K562 (cell line): ENCODE data around the gene CD101. TPM values are rescaled to one million over a fixed set of nuclear protein-coding genes. Genes with fewer than 3 reads are reported as not detected.

Experiments
- ATAC-seq: fragments of 200-7000 bp; cut with Tn5 transposase; 3 replicates; pipeline ENCODE4 v1.9.1; 2020; ENCODE audit warnings: moderate library complexity
- BruUV-seq: library from RNA; stranded (reverse); fragments of 400-500 nt; replicated peaks from 2 replicates; lab custom pipeline; 2021; lab: Mats Ljungman, UMichigan
- CTCF ChIA-PET: fragments of 300-600 bp; formaldehyde crosslinking; extraction: SDS; loops from one replicate; lab custom pipeline; 2021; ENCODE audit warnings: low intra/inter-chr PET ratio; lab: Yijun Ruan, JAX
- POLR2A ChIA-PET: fragments of 300-600, 350-650 bp; sonication (Branson Sonifier 250); formaldehyde crosslinking; extraction: SDS; loops from one replicate; lab custom pipeline; 2021; ENCODE audit warnings: antibody characterized with exemption, inconsistent platforms; lab: Yijun Ruan, JAX
- DNase-seq, 4 experiments: peaks; one replicate each; pipeline versions ENCODE4 v3.0.0 to v3.0.0-alpha.2; 2011 to 2018; ENCODE audit warnings: low spot score in 3 of 4, mixed read lengths in 3 of 4; ENCODE audit errors: extremely low read depth in 1 of 4
- FAIRE-seq: peaks from 2 replicates; lab custom pipeline; 2011; peaks lifted over from hg19 to GRCh38; lab: Jason Lieb, UNC
- H2AFZ ChIP-seq: 2 replicates; pipeline ENCODE4 v1.6.0; 2011; ENCODE audit warnings: low read depth, low read length, control low read depth, inconsistent platforms
- H3K27ac ChIP-seq: fragments of 200-600 bp; 3 replicates; pipeline ENCODE4 v1.8.0; 2011; ENCODE audit warnings: low read depth, mild to moderate bottlenecking, control low read depth, inconsistent platforms, low read length, moderate library complexity, mixed read lengths; ENCODE audit errors: extremely low read depth
- H3K27me3 ChIP-seq, 2 experiments: fragments of 300-600 bp in 1 of 2; 2 replicates in 1 of 2; 3 replicates in 1 of 2; pipeline versions ENCODE4 v1.6.0 to v1.8.0; 2011; ENCODE audit warnings: inconsistent platforms in 2 of 2, low read length in 2 of 2, mild to moderate bottlenecking in 1 of 2, mixed read lengths in 1 of 2, moderate library complexity in 1 of 2; ENCODE audit not compliant: control insufficient read depth in 2 of 2, insufficient read depth in 2 of 2
- H3K36me3 ChIP-seq: fragments of 300-600 bp; 3 replicates; pipeline ENCODE4 v1.8.0; 2011; ENCODE audit warnings: mild to moderate bottlenecking, low read length, inconsistent platforms; ENCODE audit not compliant: control insufficient read depth, insufficient read depth
- H3K4me1 ChIP-seq, 2 experiments: fragments of 200-600 bp in 1 of 2; replicated peaks in 1 of 2; 2 replicates in 1 of 2; 3 replicates in 1 of 2; pipeline versions ENCODE4 v1.5.1 to v1.8.0; 2011; ENCODE audit warnings: inconsistent platforms in 2 of 2, low read length in 2 of 2, mild to moderate bottlenecking in 1 of 2, mixed read lengths in 1 of 2, moderate library complexity in 1 of 2; ENCODE audit not compliant: control insufficient read depth in 2 of 2, insufficient read depth in 2 of 2
- H3K4me2 ChIP-seq: 2 replicates; pipeline ENCODE4 v1.6.1; 2011; ENCODE audit warnings: low read length, control low read depth, inconsistent platforms, mixed read lengths; ENCODE audit not compliant: insufficient read depth
- H3K4me3 ChIP-seq: fragments of 200-600 bp; sonication (generic), shearing (Covaris generic); 2 replicates; pipeline ENCODE4 v1.5.1; 2016; ENCODE audit warnings: control low read depth, inconsistent platforms
- H3K79me2 ChIP-seq: fragments of 200-600 bp; 3 replicates; pipeline ENCODE4 v1.8.0; 2011; ENCODE audit warnings: low read length, inconsistent platforms; ENCODE audit not compliant: control insufficient read depth, insufficient read depth
- H3K9ac ChIP-seq, 2 experiments: 2 replicates each; pipeline versions ENCODE4 v1.6.0 to v1.6.1; 2011; ENCODE audit warnings: low read depth in 2 of 2, low read length in 2 of 2, control low read depth in 1 of 2, inconsistent platforms in 1 of 2, mild to moderate bottlenecking in 1 of 2, mixed read lengths in 1 of 2; ENCODE audit not compliant: insufficient read depth in 1 of 2
- H3K9me1 ChIP-seq: one replicate; pipeline ENCODE4 v1.6.0; 2011; ENCODE audit warnings: inconsistent platforms, mild to moderate bottlenecking, low read length, moderate library complexity; ENCODE audit not compliant: control insufficient read depth, insufficient read depth
- H3K9me3 ChIP-seq: replicated peaks from 2 replicates; pipeline ENCODE4 v1.5.1; 2011; ENCODE audit warnings: low read depth, low read length, inconsistent platforms; ENCODE audit not compliant: control insufficient read depth, insufficient read depth
- H4K20me1 ChIP-seq: replicated peaks from 2 replicates; pipeline ENCODE4 v1.6.1; 2011; ENCODE audit warnings: low read length, inconsistent platforms, mixed read lengths; ENCODE audit not compliant: control insufficient read depth, insufficient read depth
- C11orf30 ChIP-seq: fragments of 450-650 bp; IDR thresholded peaks from 2 replicates; pipeline ENCODE4 v1.6.1; 2016; ENCODE audit warnings: low read depth, mild to moderate bottlenecking
- EZH2 ChIP-seq: IDR thresholded peaks from 2 replicates; pipeline ENCODE4 v1.6.1; 2012; ENCODE audit warnings: low read depth, mild to moderate bottlenecking, inconsistent platforms, low read length, borderline replicate concordance
- NFYB ChIP-seq: IDR thresholded peaks from 2 replicates; pipeline ENCODE4 v1.6.1; 2011; ENCODE audit warnings: mild to moderate bottlenecking, moderate library complexity; ENCODE audit not compliant: insufficient read length; ENCODE audit errors: extremely low read depth
- NRF1 ChIP-seq, 2 experiments: fragments of 450-650 bp; IDR thresholded peaks in 1 of 2; conservative IDR thresholded peaks in 1 of 2; 2 replicates each; pipeline ENCODE4 v1.6.1; 2014; ENCODE audit warnings: mild to moderate bottlenecking in 2 of 2
- UBTF ChIP-seq, 2 experiments: IDR thresholded peaks; 2 replicates each; pipeline ENCODE4 v1.6.1; 2012; ENCODE audit warnings: improper control_type of control experiment in 2 of 2, low read depth in 2 of 2, low read length in 2 of 2, borderline replicate concordance in 1 of 2
- ZBTB40 ChIP-seq, 2 experiments: fragments of 450-650 bp in 1 of 2; sonication (generic) in 1 of 2; formaldehyde crosslinking in 1 of 2; IDR thresholded peaks; 2 replicates each; pipeline versions ENCODE4 v1.7.1 to v1.9.0; 2016 to 2022; ENCODE audit warnings: inconsistent platforms in 1 of 2, mild to moderate bottlenecking in 1 of 2, missing genetic modification reagents in 1 of 2
- ZHX1 ChIP-seq: fragments of 150-350 bp; conservative IDR thresholded peaks from 2 replicates; pipeline ENCODE4 v1.6.1; 2014; ENCODE audit warnings: low read length
- WGBS: fragments of 100-300 bp; shearing (Covaris generic); methylation state at CpG from one replicate; pipeline ENCODE4 v1.1.6; 2016; ENCODE audit warnings: low coverage, mixed read lengths; ENCODE audit not compliant: insufficient coverage; ENCODE audit errors: missing lambda C conversion rate; 5-methylcytosine and 5-hydroxymethylcytosine counted together
- in situ Hi-C: fragments of 300-500 bp; cut with MboI; formaldehyde crosslinking; loops from 4 replicates; pipeline ENCODE4 v1.15.0; 2018; ENCODE audit warnings: inconsistent platforms, mixed read lengths
- intact Hi-C: fragments of 100-400 bp; cut with micrococcal nuclease; formaldehyde crosslinking; loops from 2 replicates; pipeline ENCODE4 v1.14.2; 2022
- polyA plus RNA-seq, 8 experiments: library from polyadenylated mRNA; depleted of rRNA in 4 of 8; stranded (reverse) in 5 of 8; unstranded in 3 of 8; fragments of >200 nt; fragmentation: Nextera tagmentation in 2 of 8; fragmentation: Illumina TruSeq in 1 of 8; extraction: Ambion mirVana in 2 of 8; extraction: Trizol in 1 of 8; gene quantifications; 2 replicates each; pipeline versions ENCODE4 v1.2.1 to v1.2.3, GENCODE V29; 2011 to 2014; ENCODE audit warnings: inconsistent platforms in 1 of 8, missing spikeins in 1 of 8
- total RNA-seq, 7 experiments: library from RNA; depleted of rRNA in 6 of 7; stranded (reverse); fragments of >200 nt in 6 of 7; fragmentation: Illumina TruSeq in 2 of 7; extraction: Trizol in 2 of 7; gene quantifications; 2 replicates each; pipeline versions ENCODE4 v1.2.1 to v1.2.3, GENCODE V29; 2011 to 2021; ENCODE audit warnings: low replicate concordance in 1 of 7

Gene CD101
- total and polyA plus RNA-seq, 9 of the 15 experiments (the other 6 are each of a cell fraction or from before 2014, with no cell fraction given): 0.04 to 1.1 (median 0.20) TPM

GRCh38 chr1:117037802-117038201 is 36.2 kb downstream of the CD101 start:
- no TSS peak for BruUV-seq
- no peak for ATAC-seq
- TF ChIP-seq ZHX1: no peak
- no peak for TF ChIP-seq UBTF (IDR thresholded peaks at IDR 0.05; ENCODE audit: borderline replicate concordance in 1 of 2, low read depth in 2 of 2, low read length in 2 of 2)
- TF ChIP-seq NRF1 (conservative IDR thresholded peaks at IDR 0.05 in 1 of 2, IDR thresholded peaks at IDR 0.05 in 1 of 2): no peak
- TF ChIP-seq NFYB: no peak
- no peak for TF ChIP-seq C11orf30
- no peak for TF ChIP-seq ZBTB40 (IDR thresholded peaks at IDR 0.05)
- TF ChIP-seq ZBTB40 (CRISPR knock-in tag; IDR thresholded peaks at IDR 0.05): no peak
- no peak for TF ChIP-seq EZH2

More at GRCh38 chr1:117037802-117038201, 36.2 kb downstream of the CD101 start:
- H3K9ac ChIP-seq: no peak overlapping the region
- WGBS: 0% methylated on average over 1 of the region's 1 CpG
- intact Hi-C loops (no loop called here), in situ Hi-C loops (no loop called here)
- H3K27ac ChIP-seq: no peak overlapping the region
- DNase-seq (no peak), FAIRE-seq (no peak)
- no peaks in the 10 kb centered on the region for H3K79me2 ChIP-seq
- CTCF ChIA-PET: no interaction called here
- H3K9me1 ChIP-seq: no peaks in the 10 kb centered on the region
- POLR2A ChIA-PET: no interaction called here
- no peaks in the 10 kb centered on the region for H3K9me3 ChIP-seq
- no peak overlapping the region for H3K4me2 ChIP-seq
- no peaks in the 10 kb centered on the region for H3K27me3 ChIP-seq
- no peak overlapping the region for H2AFZ ChIP-seq
- no peaks in the 10 kb centered on the region; a peak in 2 of 5 replicates for H3K4me1 ChIP-seq
- H4K20me1 ChIP-seq: no peaks in the 10 kb centered on the region
- H3K36me3 ChIP-seq: no peaks in the 10 kb centered on the region
- no peak overlapping the region for H3K4me3 ChIP-seq
